HG03354 (cell line): ENCODE measurements around the gene PRR19.

ENCODE experiments used
- ATAC-seq: cut with Tn5 transposase; IDR thresholded peaks from one replicate; pipeline ENCODE4 v1.9.1; 2021; ENCODE audit warnings: mild to moderate bottlenecking; ENCODE audit not compliant: unreplicated experiment, poor library complexity, severe bottlenecking

The PRR19 gene

GRCh38 chr19:42292963-42293362 lies 9.0 kb upstream of the PRR19 start:
- ATAC-seq, result no peak

- no peak for ATAC-seq
These were observed 8.4 kb upstream of the PRR19 start for GRCh38 chr19:42293540-42293939.

GRCh38 chr19:42293948-42294347 lies 8.0 kb upstream of the PRR19 start:
- ATAC-seq, result no peak

- ATAC-seq, result no peak
These were observed 7.3 kb upstream of the PRR19 start for GRCh38 chr19:42294471-42295137.

GRCh38 chr19:42295342-42295741 lies 6.6 kb upstream of the PRR19 start:
- no peak for ATAC-seq

GRCh38 chr19:42295831-42296525 lies 6.0 kb upstream of the PRR19 start:
- ATAC-seq, result peak; percentile 51

GRCh38 chr19:42297039-42297438 lies 4.9 kb upstream of the PRR19 start:
- no peak for ATAC-seq

- ATAC-seq, result no peak
These were observed 1.2 kb downstream of the PRR19 start for GRCh38 chr19:42303101-42303464.

- ATAC-seq, result no peak
These were observed 1.9 kb downstream of the PRR19 start for GRCh38 chr19:42303876-42304275.

GRCh38 chr19:42306646-42307045 lies 4.7 kb downstream of the PRR19 start:
- ATAC-seq, result no peak

- ATAC-seq, result no peak
These were observed 7.8 kb downstream of the PRR19 start for GRCh38 chr19:42309686-42310085.

GRCh38 chr19:42311657-42312056 lies 9.7 kb downstream of the PRR19 start:
- no peak for ATAC-seq

- no peak for ATAC-seq
These were observed 10.4 kb downstream of the PRR19 start for GRCh38 chr19:42312370-42312769.

GRCh38 chr19:42313096-42313839 lies 11.3 kb downstream of the PRR19 start, which contains the start of gene TMEM145:
TMEM145 (plus strand) TSS chr19:42313309; CDS start chr19:42313377, 68 bp downstream.
- ATAC-seq, result no peak

- ATAC-seq, result no peak
These were observed 12.2 kb downstream of the PRR19 start for GRCh38 chr19:42313840-42314755.

- no peak for ATAC-seq
These were observed 13.1 kb downstream of the PRR19 start for GRCh38 chr19:42315024-42315423.

- no peak for ATAC-seq
These were observed 14.6 kb downstream of the PRR19 start for GRCh38 chr19:42316223-42317211.

GRCh38 chr19:42317535-42317934 lies 15.6 kb downstream of the PRR19 start:
- ATAC-seq, result no peak

GRCh38 chr19:42322305-42322704 lies 20.4 kb downstream of the PRR19 start:
- ATAC-seq, result no peak
